Measurements from ENCODE around the gene PIMREG. TPM values are rescaled to one million over a fixed set of nuclear protein-coding genes. Genes with fewer than 3 reads are reported as not detected.
A peak's percentile ranks its signal among the peaks of the same experiment; 100 is the strongest.

PIMREG gene
- total RNA-seq, 5 donors from 2014 or later (not counting 1 experiment from before 2014, with no cell fraction given) = 0.23 to 0.79 (median 0.43) TPM; not detected in 2

DNA sequence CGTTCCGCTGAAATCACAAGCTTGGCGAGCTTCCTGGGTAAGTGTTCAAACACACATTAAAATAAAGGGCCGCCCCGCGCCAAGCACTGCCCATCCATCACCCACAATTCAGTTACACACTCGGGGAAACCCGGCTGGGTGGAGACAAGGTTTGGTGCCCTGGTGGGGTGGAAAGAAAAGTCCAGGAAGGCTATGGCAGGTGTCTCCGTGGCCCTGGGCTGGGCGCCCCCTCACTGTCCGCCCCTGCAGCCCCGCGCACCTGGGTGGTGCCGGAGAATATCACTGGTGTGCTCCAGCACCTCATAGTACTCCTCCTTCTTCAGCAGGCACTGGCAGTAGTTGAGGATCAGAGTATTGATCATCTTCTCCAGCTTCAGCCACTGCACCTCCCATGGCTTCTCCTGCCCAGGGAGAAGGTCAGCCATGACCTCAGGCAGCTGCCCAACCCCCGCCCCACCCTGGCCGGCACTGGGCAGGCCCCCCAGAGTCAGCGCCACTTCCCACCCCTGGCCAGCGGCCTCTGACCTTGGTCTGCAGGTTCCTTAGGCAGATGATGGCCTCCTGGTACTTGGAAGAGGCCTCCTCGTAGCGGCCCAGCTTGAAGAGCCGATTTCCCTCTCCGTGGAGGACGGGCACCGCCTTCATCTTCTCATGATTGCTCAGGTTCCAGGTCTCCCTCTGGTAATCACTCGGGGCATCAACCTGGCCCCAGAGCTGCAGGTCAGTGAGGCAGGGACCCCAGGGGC lies 17.7 kb upstream of the PIMREG start:
- Mint-ChIP-seq H3K27ac (no peak overlapping the region), H3K27me3 (peaks cover 4 to 6% of the 10 kb centered on the region in 2 donors), H3K36me3 (peaks cover 3% of the 10 kb centered on the region), H3K4me1 (peaks cover 16 to 21% (median 17%) of the 10 kb centered on the region in 3 donors), H3K9me3 (peaks cover 4 to 11% (median 9%) of the 10 kb centered on the region in 3 donors), H3K4me3 (no peak overlapping the region)
- Histone ChIP-seq H3K4me3 (ENCODE audit: control insufficient read depth in 1 of 2, extremely low read depth in 1 of 2, low read length in 1 of 2) (no peak overlapping the region), H3K27me3 (replicated peaks in 1 of 2; ENCODE audit: control insufficient read depth in 2 of 2, extremely low read depth in 1 of 2, insufficient read depth in 2 of 2, low read length in 1 of 2) (peaks cover 2 to 38% of the 10 kb centered on the region in 2 experiments), H3K36me3 (ENCODE audit: control insufficient read depth in 2 of 2, extremely low read depth in 1 of 2, insufficient read depth in 1 of 2, low read length in 1 of 2) (no peaks in the 10 kb centered on the region), H3K4me1 (ENCODE audit: control insufficient read depth in 1 of 2, extremely low read depth in 1 of 2, insufficient read depth in 2 of 2, low read length in 2 of 2) (peaks cover 7 to 31% of the 10 kb centered on the region in 2 experiments), H3K27ac (ENCODE audit: low read length) (no peak overlapping the region), H3K9me3 (no peaks in the 10 kb centered on the region)
- WGBS (ENCODE audit: insufficient coverage) = 95% methylated on average over 10 of the region's 25 CpGs
- ATAC-seq (replicated peaks in 1 of 4) (no peak), DNase-seq (no peak)
- ChIA-PET CTCF (interaction anchor here in 1 of 2 donors (1.1 kb wide), 1 partner anchor 12 kb away, joined by 3 read pairs; no protein-coding TSS in a partner anchor), POLR2A (no interaction called here)

GRCh38 chr17:6427279-6427781 lies 16.9 kb upstream of the PIMREG start:
- peaks cover 0 to 4% of the 10 kb centered on the region in 2 donors for H3K27me3 Mint-ChIP-seq
- POLR2A ChIA-PET = no interaction called here
- H3K27ac Mint-ChIP-seq = peak overlapping the region; percentile 66 to 71
- peaks cover 3% of the 10 kb centered on the region for H3K36me3 Mint-ChIP-seq
- no peaks in the 10 kb centered on the region for H3K9me3 ChIP-seq
- H3K27ac ChIP-seq (ENCODE audit: low read length) = no peak overlapping the region
- no peaks in the 10 kb centered on the region for H3K36me3 ChIP-seq (ENCODE audit: control insufficient read depth in 2 of 2, extremely low read depth in 1 of 2, insufficient read depth in 1 of 2, low read length in 1 of 2)
- peaks cover 16 to 18% (median 17%) of the 10 kb centered on the region in 3 donors for H3K4me1 Mint-ChIP-seq
- CTCF ChIA-PET = interaction anchor here in 1 of 2 donors (0.6 to 0.7 kb wide), 2 partner anchors 838 to 1391 kb away, joined by 3 to 4 read pairs; no protein-coding TSS in a partner anchor
- H3K4me3 Mint-ChIP-seq = peak overlapping the region in 2 of 3 donors; percentile 21 to 58
- 43% methylated on average over 2 of the region's 7 CpGs for WGBS (ENCODE audit: insufficient coverage)
- DNase-seq (peak in 24 of 35 experiments; percentile 7 to 63 (median 24)), ATAC-seq (replicated peaks in 1 of 4) (peak; percentile 50 to 93 (median 71))
- H3K9me3 Mint-ChIP-seq = peaks cover 4 to 12% (median 11%) of the 10 kb centered on the region in 3 donors
- peaks cover 7 to 25% of the 10 kb centered on the region in 2 experiments for H3K4me1 ChIP-seq (ENCODE audit: control insufficient read depth in 1 of 2, extremely low read depth in 1 of 2, insufficient read depth in 2 of 2, low read length in 2 of 2)
- peaks cover 2 to 30% of the 10 kb centered on the region in 2 experiments for H3K27me3 ChIP-seq (replicated peaks in 1 of 2; ENCODE audit: control insufficient read depth in 2 of 2, extremely low read depth in 1 of 2, insufficient read depth in 2 of 2, low read length in 1 of 2)
- H3K4me3 ChIP-seq (ENCODE audit: control insufficient read depth in 1 of 2, extremely low read depth in 1 of 2, low read length in 1 of 2) = no peak overlapping the region

- Histone ChIP-seq H3K36me3 (ENCODE audit: control insufficient read depth in 2 of 2, extremely low read depth in 1 of 2, insufficient read depth in 1 of 2, low read length in 1 of 2) (no peaks in the 10 kb centered on the region), H3K4me3 (ENCODE audit: control insufficient read depth in 1 of 2, extremely low read depth in 1 of 2, low read length in 1 of 2) (no peak overlapping the region), H3K27me3 (replicated peaks in 1 of 2; ENCODE audit: control insufficient read depth in 2 of 2, extremely low read depth in 1 of 2, insufficient read depth in 2 of 2, low read length in 1 of 2) (peaks cover 2 to 23% of the 10 kb centered on the region in 2 experiments), H3K27ac (ENCODE audit: low read length) (no peak overlapping the region), H3K9me3 (no peaks in the 10 kb centered on the region), H3K4me1 (ENCODE audit: control insufficient read depth in 1 of 2, extremely low read depth in 1 of 2, insufficient read depth in 2 of 2, low read length in 2 of 2) (peaks cover 7 to 25% of the 10 kb centered on the region in 2 experiments)
- peaks cover 4 to 12% (median 11%) of the 10 kb centered on the region in 3 donors for H3K9me3 Mint-ChIP-seq
- ChIA-PET POLR2A (no interaction called here), CTCF (interaction anchor here in 1 of 2 donors (0.7 kb wide), 1 partner anchor 1392 kb away, joined by 4 read pairs; no protein-coding TSS in a partner anchor)
- no peaks in the 10 kb centered on the region for H3K27me3 Mint-ChIP-seq
- peaks cover 16 to 18% (median 17%) of the 10 kb centered on the region in 3 donors for H3K4me1 Mint-ChIP-seq
- DNase-seq = no peak
- H3K4me3 Mint-ChIP-seq = peak overlapping the region in 2 of 3 donors; percentile 6 to 58
- WGBS (ENCODE audit: insufficient coverage) = 89% methylated on average over 16 of the region's 17 CpGs
- H3K36me3 Mint-ChIP-seq = peaks cover 3% of the 10 kb centered on the region
- H3K27ac Mint-ChIP-seq = no peak overlapping the region
- no peak for ATAC-seq (replicated peaks in 1 of 4)
Observed at GRCh38 chr17:6428207-6428965, 15.9 kb upstream of the PIMREG start.

- ATAC-seq (replicated peaks in 1 of 4) = no peak
- Histone ChIP-seq H3K27me3 (replicated peaks in 1 of 2; ENCODE audit: control insufficient read depth in 2 of 2, extremely low read depth in 1 of 2, insufficient read depth in 2 of 2, low read length in 1 of 2) (peaks cover 2 to 17% of the 10 kb centered on the region in 2 experiments), H3K9me3 (no peaks in the 10 kb centered on the region), H3K27ac (ENCODE audit: low read length) (no peak overlapping the region), H3K36me3 (ENCODE audit: control insufficient read depth in 2 of 2, extremely low read depth in 1 of 2, insufficient read depth in 1 of 2, low read length in 1 of 2) (no peaks in the 10 kb centered on the region), H3K4me1 (ENCODE audit: control insufficient read depth in 1 of 2, extremely low read depth in 1 of 2, insufficient read depth in 2 of 2, low read length in 2 of 2) (peaks cover 7 to 25% of the 10 kb centered on the region in 2 experiments), H3K4me3 (ENCODE audit: control insufficient read depth in 1 of 2, extremely low read depth in 1 of 2, low read length in 1 of 2) (no peak overlapping the region)
- H3K4me1 Mint-ChIP-seq = peaks cover 16 to 18% (median 17%) of the 10 kb centered on the region in 3 donors
- POLR2A ChIA-PET = no interaction called here
- H3K9me3 Mint-ChIP-seq = peaks cover 4 to 12% (median 11%) of the 10 kb centered on the region in 3 donors
- no peak overlapping the region for H3K27ac Mint-ChIP-seq
- no peak for DNase-seq
- WGBS (ENCODE audit: insufficient coverage) = 95% methylated on average over 7 of the region's 7 CpGs
- no peaks in the 10 kb centered on the region for H3K27me3 Mint-ChIP-seq
- CTCF ChIA-PET = interaction anchor here in 1 of 2 donors (0.5 kb wide), 1 partner anchor 839 kb away, joined by 3 read pairs; no protein-coding TSS in a partner anchor
- H3K4me3 Mint-ChIP-seq = no peak overlapping the region
- peaks cover 3% of the 10 kb centered on the region for H3K36me3 Mint-ChIP-seq
Observed at GRCh38 chr17:6429266-6429665, 15.0 kb upstream of the PIMREG start.

GRCh38 chr17:6430769-6431168 lies 13.5 kb upstream of the PIMREG start:
- H3K4me3 ChIP-seq (ENCODE audit: control insufficient read depth in 1 of 2, extremely low read depth in 1 of 2, low read length in 1 of 2) = no peak overlapping the region
- H3K4me1 ChIP-seq (ENCODE audit: control insufficient read depth in 1 of 2, extremely low read depth in 1 of 2, insufficient read depth in 2 of 2, low read length in 2 of 2) = peaks cover 7 to 25% of the 10 kb centered on the region in 2 experiments
- peak in 1 of 35 experiments; percentile 13 for DNase-seq
- peaks cover 2 to 9% of the 10 kb centered on the region in 2 experiments for H3K27me3 ChIP-seq (replicated peaks in 1 of 2; ENCODE audit: control insufficient read depth in 2 of 2, extremely low read depth in 1 of 2, insufficient read depth in 2 of 2, low read length in 1 of 2)
- no peak for ATAC-seq (replicated peaks in 1 of 4)
- H3K9me3 Mint-ChIP-seq = peaks cover 4 to 12% (median 11%) of the 10 kb centered on the region in 3 donors
- ChIA-PET POLR2A (no interaction called here), CTCF (no interaction called here)
- peaks cover 16 to 18% (median 17%) of the 10 kb centered on the region in 3 donors for H3K4me1 Mint-ChIP-seq
- no peaks in the 10 kb centered on the region for H3K9me3 ChIP-seq
- peaks cover 3% of the 10 kb centered on the region for H3K36me3 Mint-ChIP-seq
- no peaks in the 10 kb centered on the region for H3K27me3 Mint-ChIP-seq
- no peak overlapping the region for H3K27ac ChIP-seq (ENCODE audit: low read length)
- no peaks in the 10 kb centered on the region for H3K36me3 ChIP-seq (ENCODE audit: control insufficient read depth in 2 of 2, extremely low read depth in 1 of 2, insufficient read depth in 1 of 2, low read length in 1 of 2)
- no peak overlapping the region for H3K27ac Mint-ChIP-seq
- no peak overlapping the region for H3K4me3 Mint-ChIP-seq

- ChIA-PET POLR2A (no interaction called here), CTCF (interaction anchor here in 1 of 2 donors (1.1 to 1.6 kb wide), 2 partner anchors 20 to 843 kb away, joined by 3 to 4 read pairs; no protein-coding TSS in a partner anchor)
- Histone ChIP-seq H3K4me3 (ENCODE audit: control insufficient read depth in 1 of 2, extremely low read depth in 1 of 2, low read length in 1 of 2) (no peak within 1 kb of the TSS), H3K27ac (ENCODE audit: low read length) (no peak within 1 kb of the TSS), H3K4me1 (ENCODE audit: control insufficient read depth in 1 of 2, extremely low read depth in 1 of 2, insufficient read depth in 2 of 2, low read length in 2 of 2) (no peaks in the 10 kb centered on the region), H3K27me3 (replicated peaks in 1 of 2; ENCODE audit: control insufficient read depth in 2 of 2, extremely low read depth in 1 of 2, insufficient read depth in 2 of 2, low read length in 1 of 2) (peaks cover 2 to 21% of the 10 kb centered on the region in 2 experiments), H3K36me3 (ENCODE audit: control insufficient read depth in 2 of 2, extremely low read depth in 1 of 2, insufficient read depth in 1 of 2, low read length in 1 of 2) (no peaks in the 10 kb centered on the region), H3K9me3 (no peaks in the 10 kb centered on the region)
- ATAC-seq (replicated peaks in 1 of 4) (no peak), DNase-seq (no peak)
- H3K4me1 Mint-ChIP-seq = peaks cover 0 to 4% (median 2%) of the 10 kb centered on the region in 3 donors
- no peak within 1 kb of the TSS for H3K4me3 Mint-ChIP-seq
- WGBS (ENCODE audit: insufficient coverage) = 93% methylated on average over 7 of the region's 16 CpGs
- peaks cover 0 to 7% (median 7%) of the 10 kb centered on the region in 3 donors for H3K9me3 Mint-ChIP-seq
- H3K36me3 Mint-ChIP-seq = peaks cover 3% of the 10 kb centered on the region
- no peak within 1 kb of the TSS for H3K27ac Mint-ChIP-seq
- H3K27me3 Mint-ChIP-seq = peaks cover 22 to 25% of the 10 kb centered on the region in 2 donors
Observed at GRCh38 chr17:6435051-6435450, 9.2 kb upstream of the PIMREG start, which contains the start of gene AIPL1. Gene AIPL1, minus strand, starts transcription at chr17:6435121. Its CDS starts 17 bp downstream, at chr17:6435104.

All from T-cell (primary cell).